Cardiac septum (tissue), 1 donor: ENCODE data around the gene ECT2. TPM values are rescaled to one million over a fixed set of nuclear protein-coding genes. Genes with fewer than 3 reads are reported as not detected.
"Not testable (repeated sequence)": the region's sequence is repeated elsewhere in the genome, so short reads cannot be mapped to it uniquely, and the experiment has no call there.

Source experiments
- DNase-seq: peaks from one replicate; pipeline ENCODE4 v3.0.0-alpha.2; 2020; ENCODE audit warnings: low spot score
- intact Hi-C: fragments of 100-400 bp; cut with DNase I; formaldehyde crosslinking; loops from one replicate; pipeline ENCODE4 v1.14.0; 2022
- total RNA-seq: library from RNA; stranded (reverse); fragmentation: NEBNext Ultra II Directional; extraction: Animal tissue kit (Norgen Biotek cat#: 25700); gene quantifications from one replicate; pipeline ENCODE4 v1.2.1, GENCODE V29; 2021
- donor health status: DM: no; HTN: no; CAD: no.

The ECT2 gene
- total RNA-seq, 1 donor from 2014 or later, result 3.0 TPM

GRCh38 chr3:172848910-172849309 lies 98.4 kb downstream of the ECT2 start:
- intact Hi-C loops, result no loop called here
- DNase-seq, result no peak

GRCh38 chr3:172853005-172853404 lies 102.5 kb downstream of the ECT2 start:
- intact Hi-C loops, result no loop called here
- no peak for DNase-seq

GRCh38 chr3:172853921-172854666 lies 103.6 kb downstream of the ECT2 start:
- intact Hi-C loops, result no loop called here
- no peak for DNase-seq

- DNase-seq, result no peak
These were observed 104.5 kb downstream of the ECT2 start for GRCh38 chr3:172855037-172855436.

GRCh38 chr3:172856795-172857742 lies 106.5 kb downstream of the ECT2 start:
- DNase-seq, result peak; percentile 78
- intact Hi-C loops, result loop anchor here (5.0 kb wide), 1 partner anchor 40 kb away; no protein-coding TSS in a partner anchor

More at GRCh38 chr3:172855037-172855436, 104.5 kb downstream of the ECT2 start:
- intact Hi-C loops, result loop anchor here (5.0 kb wide), 1 partner anchor 38 kb away; no protein-coding TSS in a partner anchor

- DNase-seq, result no peak
- intact Hi-C loops, result loop anchor here (5.0 kb wide), 1 partner anchor 42 kb away; no protein-coding TSS in a partner anchor
These were observed 108.5 kb downstream of the ECT2 start for GRCh38 chr3:172859041-172859440.

- DNase-seq, intact Hi-C loops: not testable (repeated sequence)
These were observed 116.3 kb downstream of the ECT2 start for GRCh38 chr3:172866726-172867350.

- DNase-seq, result no peak
- intact Hi-C loops, result no loop called here
These were observed 118.2 kb downstream of the ECT2 start for GRCh38 chr3:172868582-172869200.

GRCh38 chr3:172869368-172869771 lies 118.8 kb downstream of the ECT2 start:
- intact Hi-C loops, result no loop called here
- DNase-seq, result no peak

GRCh38 chr3:172869784-172870518 lies 119.4 kb downstream of the ECT2 start:
- no peak for DNase-seq
- intact Hi-C loops, result no loop called here

Other genes starting within 250 kb of the ECT2 start
- 13.0 TPM for gene TNFSF10, start 227.3 kb upstream of the ECT2 start, total RNA-seq
- gene NCEH1, start 39.7 kb upstream of the ECT2 start, total RNA-seq, result 18.5 TPM